Measurements from ENCODE around the gene BTAF1.

Gene BTAF1

GRCh38 chr10:91969297-91969696 is 45.7 kb downstream of the BTAF1 start:
- DNase-seq: no peak
- in situ Hi-C loops (cut with HindIII; ENCODE audit: low pct_ligation_motif_present, low pct_unique_long_range_greater_than_20kb, low sequenced_read_pairs): no loop called here

DNA sequence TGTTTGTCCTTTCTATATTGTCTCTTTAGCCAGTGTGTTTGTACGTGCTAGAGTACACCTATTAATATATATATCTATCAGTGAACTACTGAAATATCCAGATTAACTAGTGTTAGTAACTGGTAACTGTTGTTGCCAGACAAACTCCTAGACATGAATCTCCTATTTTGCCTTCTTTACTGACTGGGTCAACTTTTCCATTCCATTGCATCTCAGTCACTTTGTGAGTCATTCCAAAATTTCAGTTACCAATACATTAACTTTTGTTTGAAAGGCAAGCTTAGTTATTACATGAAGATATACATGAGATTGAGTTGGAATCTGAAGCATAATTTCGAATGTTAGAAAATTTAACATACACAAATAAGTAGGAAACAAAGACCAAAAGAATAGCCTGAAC is 51.4 kb downstream of the BTAF1 start:
- peak; percentile 32 for DNase-seq
- in situ Hi-C loops (cut with HindIII; ENCODE audit: low pct_ligation_motif_present, low pct_unique_long_range_greater_than_20kb, low sequenced_read_pairs): no loop called here

DNA sequence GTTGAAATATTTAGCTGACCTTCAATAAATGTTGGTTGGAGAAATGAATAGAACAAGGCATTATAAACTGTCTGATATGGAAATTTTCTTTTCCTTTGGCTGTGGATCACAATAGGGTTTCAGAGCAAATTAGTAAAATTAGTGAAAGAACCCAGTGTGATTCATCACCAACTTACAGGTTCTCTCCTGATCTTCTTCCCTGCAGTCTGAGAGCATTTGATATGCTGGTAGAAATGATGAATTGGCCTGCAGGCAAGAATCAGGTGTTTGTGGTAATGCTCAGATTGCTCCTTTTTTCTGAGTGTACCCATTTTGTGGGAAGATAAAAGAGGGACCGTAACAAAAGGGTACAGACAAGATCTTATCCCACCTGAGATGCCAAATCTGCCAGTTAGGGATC is 51.9 kb downstream of the BTAF1 start:
- DNase-seq: no peak
- in situ Hi-C loops (cut with HindIII; ENCODE audit: low pct_ligation_motif_present, low pct_unique_long_range_greater_than_20kb, low sequenced_read_pairs): no loop called here

- in situ Hi-C loops (cut with HindIII; ENCODE audit: low pct_ligation_motif_present, low pct_unique_long_range_greater_than_20kb, low sequenced_read_pairs): no loop called here
- no peak for DNase-seq
Measured at GRCh38 chr10:91976317-91977051, 52.9 kb downstream of the BTAF1 start.

- no peak for DNase-seq
- in situ Hi-C loops (cut with HindIII; ENCODE audit: low pct_ligation_motif_present, low pct_unique_long_range_greater_than_20kb, low sequenced_read_pairs): no loop called here
Measured at GRCh38 chr10:91977491-91977890, 53.9 kb downstream of the BTAF1 start.

- in situ Hi-C loops (cut with HindIII; ENCODE audit: low pct_ligation_motif_present, low pct_unique_long_range_greater_than_20kb, low sequenced_read_pairs): no loop called here
- no peak for DNase-seq
Measured at GRCh38 chr10:91978585-91978984, 55.0 kb downstream of the BTAF1 start.

DNA sequence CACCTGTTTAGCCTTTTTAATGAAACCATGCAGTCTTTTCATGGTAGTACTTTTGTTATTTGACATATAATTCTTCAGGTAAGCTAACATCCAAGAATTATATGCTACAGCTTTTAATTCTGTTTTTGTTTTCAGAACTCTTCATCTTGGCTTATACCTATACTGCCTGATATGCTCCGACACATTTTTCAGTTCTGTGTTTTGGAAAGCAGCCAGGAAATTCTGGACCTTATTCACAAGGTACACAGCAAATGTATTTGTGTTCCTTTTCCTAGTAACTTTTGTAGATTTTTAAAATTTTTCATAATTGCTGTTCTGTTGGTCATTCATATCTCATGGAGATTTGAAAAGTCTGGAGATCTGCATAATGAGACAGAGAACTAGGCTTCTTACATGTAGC is 56.7 kb downstream of the BTAF1 start:
- in situ Hi-C loops (cut with HindIII; ENCODE audit: low pct_ligation_motif_present, low pct_unique_long_range_greater_than_20kb, low sequenced_read_pairs): no loop called here
- DNase-seq: no peak

DNA sequence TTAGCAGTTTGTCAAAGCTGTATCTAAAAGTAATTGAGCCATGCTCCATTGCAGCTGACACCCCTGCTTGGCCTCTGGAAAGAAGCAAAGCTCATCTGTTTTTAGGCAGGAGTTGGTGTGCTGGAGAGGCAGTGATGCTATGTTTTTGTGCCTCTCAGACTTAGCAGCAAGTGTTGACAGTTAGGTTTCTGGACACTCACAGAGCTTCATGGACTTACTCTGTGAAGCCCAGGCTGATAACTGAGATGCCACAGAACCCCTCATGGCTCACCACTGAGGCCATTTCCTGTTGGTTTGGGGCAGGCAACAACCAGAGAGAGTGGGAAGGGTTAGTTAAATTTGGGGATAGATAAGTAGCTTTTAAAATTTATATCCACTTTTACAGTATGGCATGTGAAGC is 59.8 kb downstream of the BTAF1 start:
- in situ Hi-C loops (cut with HindIII; ENCODE audit: low pct_ligation_motif_present, low pct_unique_long_range_greater_than_20kb, low sequenced_read_pairs): no loop called here
- DNase-seq: no peak

GRCh38 chr10:91987397-91988037 is 63.9 kb downstream of the BTAF1 start:
- in situ Hi-C loops (cut with HindIII; ENCODE audit: low pct_ligation_motif_present, low pct_unique_long_range_greater_than_20kb, low sequenced_read_pairs): no loop called here
- DNase-seq: no peak

- no peak for DNase-seq
- in situ Hi-C loops (cut with HindIII; ENCODE audit: low pct_ligation_motif_present, low pct_unique_long_range_greater_than_20kb, low sequenced_read_pairs): no loop called here
Measured at GRCh38 chr10:91992031-91992430, 68.5 kb downstream of the BTAF1 start.

DNA sequence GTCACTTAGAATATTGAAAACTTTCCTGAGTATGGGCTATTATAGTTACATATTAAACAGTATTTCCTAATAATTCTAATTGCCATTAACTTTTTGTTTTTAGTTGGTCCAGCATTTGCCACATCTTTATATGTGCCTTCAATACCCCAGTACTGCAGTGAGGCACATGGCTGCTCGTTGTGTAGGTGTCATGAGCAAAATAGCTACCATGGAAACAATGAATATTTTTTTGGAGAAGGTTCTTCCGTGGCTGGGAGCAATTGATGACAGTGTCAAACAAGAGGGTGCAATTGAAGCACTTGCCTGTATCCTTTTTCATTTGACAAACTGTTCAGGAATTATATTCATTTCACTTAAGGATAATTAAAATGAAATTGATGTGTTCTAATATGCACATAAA is 72.7 kb downstream of the BTAF1 start:
- in situ Hi-C loops (cut with HindIII; ENCODE audit: low pct_ligation_motif_present, low pct_unique_long_range_greater_than_20kb, low sequenced_read_pairs): no loop called here
- no peak for DNase-seq

GRCh38 chr10:92001581-92001980 is 78.0 kb downstream of the BTAF1 start:
- no peak for DNase-seq
- in situ Hi-C loops (cut with HindIII; ENCODE audit: low pct_ligation_motif_present, low pct_unique_long_range_greater_than_20kb, low sequenced_read_pairs): no loop called here

DNA sequence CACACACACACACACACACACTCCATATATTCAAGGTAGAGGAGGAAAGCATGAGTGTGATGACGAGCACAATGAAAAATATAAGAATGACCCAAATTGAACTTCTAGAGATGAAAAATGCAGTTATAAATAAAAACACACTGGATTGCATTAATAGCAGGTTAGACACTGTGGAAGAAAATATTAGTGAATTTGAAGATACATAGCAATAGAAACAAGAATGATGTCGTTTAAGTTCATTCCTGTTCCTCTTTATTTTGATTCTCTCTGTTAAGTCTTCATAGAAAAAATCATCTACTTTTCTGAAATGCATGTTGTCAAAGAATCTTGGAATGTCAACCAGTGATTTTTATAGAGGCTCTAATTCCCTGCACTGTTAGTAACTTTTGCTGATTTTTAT is 78.4 kb downstream of the BTAF1 start:
- no peak for DNase-seq
- in situ Hi-C loops (cut with HindIII; ENCODE audit: low pct_ligation_motif_present, low pct_unique_long_range_greater_than_20kb, low sequenced_read_pairs): no loop called here

DNA sequence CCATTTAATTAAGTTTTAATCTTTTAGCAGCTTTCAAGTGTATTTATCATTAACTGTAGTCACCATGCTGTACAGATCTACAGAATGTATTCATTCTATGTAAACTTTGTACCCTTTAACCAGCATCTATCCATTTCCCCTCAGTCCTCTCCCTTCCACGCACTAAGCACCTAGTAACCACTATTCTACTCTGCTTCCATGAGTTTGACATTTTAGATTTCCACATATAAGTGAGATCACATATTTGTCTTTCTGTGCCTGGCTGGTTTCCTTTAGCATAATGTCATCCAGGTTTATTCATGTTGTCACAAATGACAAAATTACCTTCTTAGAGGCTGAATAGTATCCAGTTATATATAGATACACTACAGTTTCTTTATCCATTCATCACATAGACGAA is 79.7 kb downstream of the BTAF1 start:
- in situ Hi-C loops (cut with HindIII; ENCODE audit: low pct_ligation_motif_present, low pct_unique_long_range_greater_than_20kb, low sequenced_read_pairs): no loop called here
- no peak for DNase-seq

DNA sequence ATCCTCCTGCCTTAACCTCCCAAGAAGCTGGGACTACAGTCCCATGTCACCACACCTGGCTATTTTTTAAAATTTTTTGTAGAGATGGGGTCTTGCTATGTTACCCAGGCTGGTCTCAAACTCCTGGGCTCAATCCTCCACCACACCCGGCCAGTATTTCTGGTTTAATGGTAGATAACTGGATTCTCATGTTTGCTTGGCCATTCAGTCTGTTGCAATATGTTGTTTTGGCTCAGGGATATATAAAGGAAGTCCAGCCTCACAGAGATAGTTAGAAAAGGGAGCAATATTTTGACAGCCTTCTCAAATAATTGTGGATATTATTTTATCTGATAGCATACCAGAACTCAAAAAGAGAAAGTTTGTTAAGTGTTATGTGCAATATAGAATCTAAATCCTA is 82.4 kb downstream of the BTAF1 start:
- in situ Hi-C loops (cut with HindIII; ENCODE audit: low pct_ligation_motif_present, low pct_unique_long_range_greater_than_20kb, low sequenced_read_pairs): no loop called here
- no peak for DNase-seq

- no peak for DNase-seq
- in situ Hi-C loops (cut with HindIII; ENCODE audit: low pct_ligation_motif_present, low pct_unique_long_range_greater_than_20kb, low sequenced_read_pairs): no loop called here
Measured at GRCh38 chr10:92009445-92009844, 85.9 kb downstream of the BTAF1 start.

GRCh38 chr10:92010047-92010735 is 86.6 kb downstream of the BTAF1 start:
- in situ Hi-C loops (cut with HindIII; ENCODE audit: low pct_ligation_motif_present, low pct_unique_long_range_greater_than_20kb, low sequenced_read_pairs): no loop called here
- no peak for DNase-seq

- in situ Hi-C loops (cut with HindIII; ENCODE audit: low pct_ligation_motif_present, low pct_unique_long_range_greater_than_20kb, low sequenced_read_pairs): no loop called here
Measured at GRCh38 chr10:92011560-92012214, 88.1 kb downstream of the BTAF1 start.

DNA sequence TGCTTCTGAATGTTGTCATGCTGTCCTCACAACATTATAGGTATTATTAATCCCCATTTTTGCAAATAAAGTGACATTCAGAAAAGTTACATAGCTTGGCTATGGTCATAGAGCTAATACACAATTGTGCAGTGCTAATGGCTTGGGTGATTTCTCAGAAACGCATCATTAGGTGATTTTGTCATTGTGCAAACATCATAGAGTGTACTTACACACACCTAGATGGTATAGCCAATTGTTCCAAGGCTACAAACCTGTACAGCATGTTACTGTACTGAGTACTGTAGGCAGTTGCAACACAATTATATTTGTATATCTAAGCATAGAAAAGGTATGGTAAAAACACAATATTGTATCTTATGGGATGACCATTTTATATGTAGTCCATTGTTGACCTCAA is 91.0 kb downstream of the BTAF1 start:
- in situ Hi-C loops (cut with HindIII; ENCODE audit: low pct_ligation_motif_present, low pct_unique_long_range_greater_than_20kb, low sequenced_read_pairs): no loop called here
- DNase-seq: no peak

More at GRCh38 chr10:92011560-92012214, 88.1 kb downstream of the BTAF1 start:
- DNase-seq: peak; percentile 81

Measured in ACHN (cell line).